Embryonic facial prominence (tissue), 1 donor: ENCODE measurements around the gene HEYL.
A peak's percentile ranks its signal among the peaks of the same experiment; 100 is the strongest.

Experiments used
- DNase-seq: peaks from one replicate; pipeline ENCODE4 v3.0.0-alpha.2; 2016; ENCODE audit errors: extremely low spot score

The HEYL gene

GRCh38 chr1:39666772-39667171, 27.3 kb upstream of the HEYL start:
- DNase-seq = no peak

- DNase-seq = no peak
Measured at GRCh38 chr1:39663559-39663958, 24.1 kb upstream of the HEYL start.

GRCh38 chr1:39662861-39663260, 23.4 kb upstream of the HEYL start:
- DNase-seq = no peak

GRCh38 chr1:39659538-39659937, 20.1 kb upstream of the HEYL start:
- no peak for DNase-seq

- DNase-seq = no peak
Measured at GRCh38 chr1:39659110-39659509, 19.7 kb upstream of the HEYL start.

- no peak for DNase-seq
Measured at GRCh38 chr1:39657923-39658485, 18.6 kb upstream of the HEYL start.

- DNase-seq = no peak
Measured at GRCh38 chr1:39657402-39657801, 18.0 kb upstream of the HEYL start.

- DNase-seq = no peak
Measured at GRCh38 chr1:39656391-39656790, 16.9 kb upstream of the HEYL start.

GRCh38 chr1:39655578-39656268, 16.3 kb upstream of the HEYL start:
- DNase-seq = no peak

GRCh38 chr1:39654291-39654690, 14.8 kb upstream of the HEYL start:
- DNase-seq = no peak

GRCh38 chr1:39653546-39654031, 14.1 kb upstream of the HEYL start:
- DNase-seq = no peak

GRCh38 chr1:39652554-39652953, 13.1 kb upstream of the HEYL start:
- DNase-seq = no peak

- no peak for DNase-seq
Measured at GRCh38 chr1:39652105-39652504, 12.7 kb upstream of the HEYL start.

- DNase-seq = no peak
Measured at GRCh38 chr1:39650431-39650830, 11.0 kb upstream of the HEYL start.

- DNase-seq = no peak
Measured at GRCh38 chr1:39649636-39650185, 10.3 kb upstream of the HEYL start.

GRCh38 chr1:39648496-39648895, 9.1 kb upstream of the HEYL start:
- no peak for DNase-seq

- no peak for DNase-seq
Measured at GRCh38 chr1:39647247-39647646, 7.8 kb upstream of the HEYL start.

GRCh38 chr1:39646232-39647081, 7.0 kb upstream of the HEYL start:
- peak; percentile 45 for DNase-seq

GRCh38 chr1:39645411-39646043, 6.1 kb upstream of the HEYL start:
- no peak for DNase-seq

GRCh38 chr1:39643705-39644104, 4.3 kb upstream of the HEYL start:
- DNase-seq = no peak

GRCh38 chr1:39642796-39643195, 3.4 kb upstream of the HEYL start:
- no peak for DNase-seq

GRCh38 chr1:39640861-39641260, 1.4 kb upstream of the HEYL start:
- DNase-seq = no peak
